ENCODE data around the gene ACP7.

DNA sequence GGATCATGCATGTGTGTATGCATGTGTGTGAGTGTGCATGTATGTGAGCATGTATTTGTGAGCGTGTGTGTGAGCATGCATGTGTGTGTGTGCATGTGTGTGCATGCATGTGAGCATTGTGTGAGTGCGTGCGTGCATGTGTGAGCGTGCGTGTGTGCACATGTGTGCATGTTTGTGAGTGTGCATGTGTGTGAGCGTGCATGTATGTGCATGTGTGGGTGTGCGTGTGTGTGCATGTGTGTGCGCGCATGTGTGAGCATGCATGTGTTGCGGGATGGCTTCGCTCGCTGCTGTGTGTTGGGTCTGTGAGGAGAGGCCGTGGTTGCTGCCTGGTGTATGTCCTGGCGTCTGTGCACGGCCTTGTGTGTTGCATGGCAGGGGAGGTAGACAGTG is 73.8 kb downstream of the ACP7 start:
- TF ChIP-seq, protein P1, sequence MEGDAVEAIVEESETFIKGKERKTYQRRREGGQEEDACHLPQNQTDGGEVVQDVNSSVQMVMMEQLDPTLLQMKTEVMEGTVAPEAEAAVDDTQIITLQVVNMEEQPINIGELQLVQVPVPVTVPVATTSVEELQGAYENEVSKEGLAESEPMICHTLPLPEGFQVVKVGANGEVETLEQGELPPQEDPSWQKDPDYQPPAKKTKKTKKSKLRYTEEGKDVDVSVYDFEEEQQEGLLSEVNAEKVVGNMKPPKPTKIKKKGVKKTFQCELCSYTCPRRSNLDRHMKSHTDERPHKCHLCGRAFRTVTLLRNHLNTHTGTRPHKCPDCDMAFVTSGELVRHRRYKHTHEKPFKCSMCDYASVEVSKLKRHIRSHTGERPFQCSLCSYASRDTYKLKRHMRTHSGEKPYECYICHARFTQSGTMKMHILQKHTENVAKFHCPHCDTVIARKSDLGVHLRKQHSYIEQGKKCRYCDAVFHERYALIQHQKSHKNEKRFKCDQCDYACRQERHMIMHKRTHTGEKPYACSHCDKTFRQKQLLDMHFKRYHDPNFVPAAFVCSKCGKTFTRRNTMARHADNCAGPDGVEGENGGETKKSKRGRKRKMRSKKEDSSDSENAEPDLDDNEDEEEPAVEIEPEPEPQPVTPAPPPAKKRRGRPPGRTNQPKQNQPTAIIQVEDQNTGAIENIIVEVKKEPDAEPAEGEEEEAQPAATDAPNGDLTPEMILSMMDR (IDR thresholded peaks at IDR 0.05; ENCODE audit: low read length): no peak
- no peak for TF ChIP-seq EZH2 (IDR thresholded peaks at IDR 0.05; ENCODE audit: borderline replicate concordance, low read length)

Data from OCI-LY1 (cell line).